Astrocyte (in vitro differentiated cells and primary cell): ENCODE measurements around the gene COX10.

Experiments used
- EZH2 ChIP-seq: IDR thresholded peaks from 2 replicates; pipeline ENCODE4 v1.6.1; 2012; ENCODE audit warnings: mild to moderate bottlenecking, low read length, inconsistent platforms; ENCODE audit not compliant: insufficient read depth
- TF ChIP-seq, protein P1 (sequence below): IDR thresholded peaks from 2 replicates; pipeline ENCODE4 v1.5.1; 2011; ENCODE audit warnings: low read depth, mild to moderate bottlenecking, inconsistent platforms, low read length, moderate library complexity; ENCODE audit not compliant: insufficient read depth

DNA sequence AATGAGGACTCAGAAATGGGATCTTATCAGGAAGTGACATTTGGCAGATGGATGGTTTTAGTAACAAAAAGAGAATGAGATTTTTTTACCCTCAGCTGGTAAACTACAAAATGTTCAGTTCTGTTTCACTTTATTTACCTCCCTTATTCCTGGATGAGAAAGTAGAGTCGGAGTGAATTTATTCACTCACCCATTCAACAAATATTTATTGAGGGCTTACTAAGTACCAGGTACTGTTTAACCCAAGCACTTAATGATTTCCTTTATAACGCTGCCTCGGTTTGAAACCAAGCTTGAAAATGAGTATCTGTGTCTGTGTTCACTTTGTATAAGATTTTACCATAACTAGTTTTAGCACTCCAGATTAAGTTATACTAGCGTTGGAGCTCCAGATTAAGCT is 129.3 kb downstream of the COX10 start:
- TF ChIP-seq, protein P1, sequence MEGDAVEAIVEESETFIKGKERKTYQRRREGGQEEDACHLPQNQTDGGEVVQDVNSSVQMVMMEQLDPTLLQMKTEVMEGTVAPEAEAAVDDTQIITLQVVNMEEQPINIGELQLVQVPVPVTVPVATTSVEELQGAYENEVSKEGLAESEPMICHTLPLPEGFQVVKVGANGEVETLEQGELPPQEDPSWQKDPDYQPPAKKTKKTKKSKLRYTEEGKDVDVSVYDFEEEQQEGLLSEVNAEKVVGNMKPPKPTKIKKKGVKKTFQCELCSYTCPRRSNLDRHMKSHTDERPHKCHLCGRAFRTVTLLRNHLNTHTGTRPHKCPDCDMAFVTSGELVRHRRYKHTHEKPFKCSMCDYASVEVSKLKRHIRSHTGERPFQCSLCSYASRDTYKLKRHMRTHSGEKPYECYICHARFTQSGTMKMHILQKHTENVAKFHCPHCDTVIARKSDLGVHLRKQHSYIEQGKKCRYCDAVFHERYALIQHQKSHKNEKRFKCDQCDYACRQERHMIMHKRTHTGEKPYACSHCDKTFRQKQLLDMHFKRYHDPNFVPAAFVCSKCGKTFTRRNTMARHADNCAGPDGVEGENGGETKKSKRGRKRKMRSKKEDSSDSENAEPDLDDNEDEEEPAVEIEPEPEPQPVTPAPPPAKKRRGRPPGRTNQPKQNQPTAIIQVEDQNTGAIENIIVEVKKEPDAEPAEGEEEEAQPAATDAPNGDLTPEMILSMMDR, result no peak
- TF ChIP-seq EZH2, result no peak
